Measurements from ENCODE around the gene EPHB6.

EPHB6 gene

GRCh38 chr7:142833174-142834048 is 21.5 kb upstream of the EPHB6 start:
- DNase-seq (ENCODE audit: low read depth), result no peak

- DNase-seq (ENCODE audit: low read depth), result no peak
Measured at GRCh38 chr7:142835487-142835886, 19.4 kb upstream of the EPHB6 start.

- DNase-seq (ENCODE audit: low read depth), result no peak
Measured at GRCh38 chr7:142836426-142836825, 18.4 kb upstream of the EPHB6 start.

- peak; percentile 24 for DNase-seq (ENCODE audit: low read depth)
Measured at GRCh38 chr7:142838461-142839213, 16.2 kb upstream of the EPHB6 start.

- DNase-seq (ENCODE audit: low read depth), result no peak
Measured at GRCh38 chr7:142842251-142842766, 12.6 kb upstream of the EPHB6 start.

GRCh38 chr7:142847353-142847752 is 7.5 kb upstream of the EPHB6 start:
- no peak for DNase-seq (ENCODE audit: low read depth)

- DNase-seq (ENCODE audit: low read depth), result no peak
Measured at GRCh38 chr7:142851269-142851668, 3.6 kb upstream of the EPHB6 start.

GRCh38 chr7:142851919-142852318 is 3.0 kb upstream of the EPHB6 start:
- DNase-seq (ENCODE audit: low read depth), result no peak

- peak; percentile 51 for DNase-seq (ENCODE audit: low read depth)
Measured at GRCh38 chr7:142853739-142854371, 1.0 kb upstream of the EPHB6 start.

- no peak for DNase-seq (ENCODE audit: low read depth)
Measured at GRCh38 chr7:142855114-142855743, 353 bp downstream of the EPHB6 start.

- peak; percentile 32 for DNase-seq (ENCODE audit: low read depth)
Measured at GRCh38 chr7:142855756-142856564, 1.1 kb downstream of the EPHB6 start.

- DNase-seq (ENCODE audit: low read depth), result no peak
Measured at GRCh38 chr7:142856565-142857245, 1.8 kb downstream of the EPHB6 start.

GRCh38 chr7:142857625-142858024 is 2.7 kb downstream of the EPHB6 start:
- no peak for DNase-seq (ENCODE audit: low read depth)

GRCh38 chr7:142859411-142859810 is 4.5 kb downstream of the EPHB6 start:
- no peak for DNase-seq (ENCODE audit: low read depth)

GRCh38 chr7:142859829-142860228 is 5.0 kb downstream of the EPHB6 start:
- DNase-seq (ENCODE audit: low read depth), result peak; percentile 73

GRCh38 chr7:142860968-142861367 is 6.1 kb downstream of the EPHB6 start:
- DNase-seq (ENCODE audit: low read depth), result no peak

GRCh38 chr7:142862351-142862750 is 7.5 kb downstream of the EPHB6 start:
- no peak for DNase-seq (ENCODE audit: low read depth)

- no peak for DNase-seq (ENCODE audit: low read depth)
Measured at GRCh38 chr7:142862786-142863400, 8.0 kb downstream of the EPHB6 start.

- DNase-seq (ENCODE audit: low read depth), result no peak
Measured at GRCh38 chr7:142863891-142864685, 9.2 kb downstream of the EPHB6 start.
